NCI-H526 treated with DMSO at 0.1 percent for 48 hours (cell line): ENCODE measurements around the gene UBE2N.
"Not testable (repeated sequence)": the region's sequence is repeated elsewhere in the genome, so short reads cannot be mapped to it uniquely, and the experiment has no call there.

Source experiments
- DNase-seq: peaks from one replicate; lab custom pipeline; 2025; lab: John Stamatoyannopoulos, UW

The UBE2N gene

DNA sequence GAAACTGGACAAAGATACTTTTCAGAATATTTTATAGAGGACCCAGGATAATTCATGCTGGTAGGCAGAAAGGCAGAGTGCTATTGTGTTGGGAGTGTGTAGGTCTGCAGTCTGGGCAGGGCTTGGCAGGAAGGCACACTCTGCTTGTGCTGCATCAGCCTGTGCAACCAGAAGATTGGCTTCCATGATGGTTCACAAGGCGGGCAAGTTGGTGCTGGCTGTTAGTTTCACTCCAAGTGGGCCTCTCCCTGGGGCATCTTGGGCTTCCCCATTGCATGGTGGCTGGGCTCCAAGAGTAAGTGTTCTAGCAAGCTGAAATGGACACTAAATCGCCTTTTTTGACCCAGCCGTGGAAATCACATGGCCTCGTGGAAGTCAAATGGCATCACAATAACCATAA, 1.8 kb upstream of the UBE2N start:
- no peak for DNase-seq

DNA sequence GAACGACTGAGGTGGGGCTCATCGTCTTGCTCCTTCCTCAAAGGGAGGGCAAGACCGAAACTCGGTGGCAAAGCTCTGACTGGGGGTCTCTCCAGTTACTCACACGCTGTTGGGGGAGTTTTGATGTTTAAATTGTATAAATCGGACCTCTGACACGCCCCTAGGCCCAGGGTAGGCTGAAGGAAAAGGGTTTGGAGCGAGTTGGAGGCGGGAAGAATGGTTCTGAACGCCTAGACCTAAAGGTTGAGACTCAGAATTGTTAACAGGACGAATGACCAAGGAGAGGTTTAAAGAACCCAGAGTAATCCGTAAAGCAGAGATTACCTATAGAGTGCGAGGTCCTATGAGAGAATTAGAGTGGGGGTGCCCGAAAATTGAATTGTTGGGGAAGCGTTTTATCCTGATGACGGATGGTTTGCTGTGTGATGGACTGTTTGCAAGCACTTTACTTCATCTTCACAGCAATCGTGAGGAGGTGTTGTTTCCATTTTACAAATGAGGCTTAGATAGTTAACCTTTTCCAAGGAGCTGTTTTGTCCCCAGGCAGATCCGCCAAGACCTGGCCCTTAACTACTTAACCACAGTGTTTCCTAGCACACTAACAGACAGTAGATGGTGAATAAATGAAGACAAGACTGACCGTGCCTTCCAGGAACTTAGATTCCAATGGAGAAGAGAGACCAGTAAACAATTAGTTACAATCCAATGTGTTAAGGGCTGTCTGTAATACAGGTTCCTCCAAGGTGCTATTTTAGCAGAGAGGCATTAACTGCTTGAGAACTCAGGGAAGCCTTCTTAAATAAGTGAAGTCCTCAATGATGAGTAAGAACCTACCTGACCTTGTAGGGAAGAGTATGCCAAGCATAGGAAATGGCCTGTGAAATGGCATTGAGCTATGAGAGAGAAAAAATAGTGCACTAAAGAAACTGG, 929 bp upstream of the UBE2N start:
- DNase-seq: no peak

DNA sequence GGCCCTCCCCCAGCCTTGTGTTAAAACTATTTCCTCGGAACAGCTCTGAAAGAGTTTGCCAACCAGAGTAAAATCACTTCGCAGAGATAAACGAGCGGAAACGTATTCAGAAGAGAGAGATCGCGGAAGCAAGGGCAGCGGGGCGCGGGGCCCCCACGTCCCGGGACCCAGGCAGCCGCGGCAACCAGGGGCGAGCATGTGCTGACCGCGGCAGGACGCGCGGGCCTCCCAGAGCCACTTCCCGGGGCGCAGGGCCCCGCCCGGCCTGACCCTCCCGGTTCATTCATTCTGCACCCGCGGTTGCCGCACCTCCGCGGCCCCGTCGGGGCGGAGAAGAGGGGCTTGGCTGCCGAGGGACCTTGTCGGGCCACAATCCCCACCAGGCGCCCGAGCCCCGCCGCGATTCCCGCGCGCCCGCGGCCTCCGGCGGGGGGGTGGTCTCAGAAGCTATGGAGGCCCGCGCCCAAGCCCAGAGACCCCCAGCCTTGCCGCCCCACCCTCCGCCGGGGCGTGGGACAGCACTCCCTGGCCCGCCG, 598 bp downstream of the UBE2N start:
- DNase-seq: no peak

DNA sequence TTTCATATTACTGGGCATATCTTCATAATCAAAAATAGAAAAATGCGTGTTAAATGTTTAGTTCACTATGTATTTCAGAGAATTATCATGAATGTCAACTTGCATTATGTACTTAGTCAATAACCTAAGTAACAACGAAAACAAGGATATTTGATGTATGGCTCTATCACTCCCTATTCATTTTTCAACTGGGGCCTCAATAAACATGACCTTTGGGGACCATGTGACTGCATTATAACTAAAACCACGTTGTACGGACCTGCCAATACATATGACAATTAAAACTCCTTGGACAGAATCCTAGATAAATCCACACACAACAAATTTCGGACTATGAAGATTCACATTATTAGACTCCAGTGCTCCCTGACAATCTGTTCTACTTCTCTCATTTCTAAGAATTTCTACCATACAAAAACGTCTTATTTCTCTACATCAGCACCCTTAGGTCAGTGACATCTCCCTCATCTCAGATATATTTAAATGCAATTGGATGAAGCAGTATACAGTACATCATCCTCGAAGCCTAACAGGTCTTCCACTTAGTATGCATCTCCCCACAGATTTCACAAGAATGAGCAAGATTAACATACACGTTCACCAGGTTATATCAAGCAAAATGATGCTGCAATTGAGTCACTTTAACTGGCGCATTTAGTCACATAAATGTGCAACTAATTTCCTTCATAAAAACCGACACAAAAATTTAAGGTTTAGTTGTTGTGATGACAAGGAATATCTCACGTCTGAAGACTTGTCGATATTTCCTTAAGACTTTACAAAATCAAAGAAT, 1.5 kb downstream of the UBE2N start:
- DNase-seq: no peak

DNA sequence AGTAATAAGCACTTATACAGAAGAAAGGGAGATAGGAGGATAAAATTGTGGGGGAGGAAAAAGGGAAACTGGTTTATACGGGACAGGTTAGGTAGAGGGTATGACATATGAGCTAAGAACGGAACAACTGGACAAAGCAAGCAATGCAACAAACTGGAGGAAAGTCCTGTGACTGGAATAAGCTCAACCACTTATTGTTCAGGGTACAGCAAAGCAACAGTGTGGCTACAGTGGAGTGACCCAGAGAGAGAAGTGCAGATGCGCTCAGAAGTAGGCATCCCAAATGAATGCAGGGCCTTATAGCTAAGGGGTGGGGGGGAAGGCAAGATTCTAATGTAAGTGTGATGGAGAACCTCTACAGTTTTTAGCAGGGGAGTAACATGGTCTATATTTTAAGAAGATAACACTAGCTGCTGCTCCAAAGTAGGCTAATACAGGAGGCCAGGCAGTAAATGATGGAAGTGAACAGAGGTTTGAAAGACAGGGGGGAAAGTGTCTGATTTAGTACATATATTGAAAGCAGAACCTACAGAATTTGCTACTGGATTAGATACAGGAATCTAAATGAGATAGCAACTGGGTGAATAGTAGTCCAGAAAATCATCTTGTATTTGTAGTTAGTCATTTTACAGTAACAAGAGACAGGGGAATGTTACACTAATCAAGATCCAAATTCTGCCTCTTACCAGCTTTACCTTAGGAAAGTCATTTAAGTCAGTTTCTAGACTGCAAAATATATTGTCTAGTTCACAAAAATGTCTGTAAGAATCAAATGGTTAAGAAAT, 3.3 kb downstream of the UBE2N start:
- DNase-seq: no peak

DNA sequence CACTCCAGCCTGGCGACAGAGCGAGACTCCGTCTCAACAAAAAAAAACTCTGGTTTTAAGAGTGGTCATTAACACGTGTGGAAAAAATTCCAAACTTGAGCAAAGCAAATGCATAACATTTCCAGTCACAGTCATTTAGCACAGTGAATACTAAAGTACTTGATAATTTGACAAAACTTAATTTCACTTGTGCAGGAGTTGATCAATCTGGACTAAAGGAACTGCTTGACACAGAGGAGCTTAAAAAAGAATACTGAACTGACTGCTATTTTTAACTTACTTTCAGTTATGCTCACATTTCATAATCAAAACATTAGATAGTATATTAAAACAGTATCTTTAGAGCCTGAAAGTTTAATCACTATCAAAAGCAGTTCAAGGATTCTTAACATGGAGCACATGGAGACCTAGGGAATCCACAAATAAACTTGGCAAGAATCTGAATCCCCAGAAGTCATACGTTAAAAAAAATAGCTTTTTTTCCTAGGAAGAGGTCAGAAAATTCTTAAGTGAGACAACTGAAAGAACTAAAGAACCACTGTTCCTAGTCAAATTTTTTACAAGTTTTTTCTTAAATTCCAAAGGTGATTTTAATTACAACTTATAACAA, 7.4 kb downstream of the UBE2N start:
- no peak for DNase-seq

DNA sequence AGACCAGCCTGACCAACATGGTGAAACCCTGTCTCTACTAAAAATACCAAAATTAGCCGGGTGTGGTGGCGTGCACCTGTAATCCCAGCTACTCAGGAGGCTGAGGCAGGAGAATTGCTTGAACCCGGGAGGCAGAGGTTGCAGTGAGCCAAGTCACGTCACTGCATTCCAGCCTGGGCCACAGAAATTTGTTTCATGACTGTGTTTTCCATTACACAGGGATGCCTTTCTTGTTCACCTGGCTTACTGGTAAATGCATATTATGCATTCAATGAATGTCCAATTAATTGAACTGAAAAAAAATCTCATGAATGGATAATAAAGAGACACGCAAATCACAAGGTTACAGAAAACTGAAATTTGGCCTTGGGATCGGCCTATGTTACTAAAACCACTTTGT, 9.7 kb downstream of the UBE2N start:
- not testable (repeated sequence) for DNase-seq

DNA sequence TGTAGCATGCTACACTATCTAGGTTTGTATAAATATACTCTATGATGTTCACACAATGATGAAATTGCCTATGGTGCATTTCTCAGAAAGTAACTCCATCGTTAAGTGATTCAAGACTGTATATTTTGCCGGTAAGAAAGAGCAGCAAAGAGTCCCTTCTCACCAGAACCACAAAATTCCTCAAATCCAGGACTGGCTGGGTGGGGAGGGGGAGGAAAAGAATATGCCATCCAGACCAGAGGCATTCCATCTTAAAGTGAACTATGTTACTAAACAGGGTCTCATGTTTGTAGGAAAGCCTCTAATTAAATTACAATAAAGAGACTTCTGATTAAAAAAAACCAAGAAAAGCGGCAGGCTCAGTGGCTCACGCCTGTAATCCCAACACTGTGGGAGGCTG, 11.5 kb downstream of the UBE2N start:
- no peak for DNase-seq

DNA sequence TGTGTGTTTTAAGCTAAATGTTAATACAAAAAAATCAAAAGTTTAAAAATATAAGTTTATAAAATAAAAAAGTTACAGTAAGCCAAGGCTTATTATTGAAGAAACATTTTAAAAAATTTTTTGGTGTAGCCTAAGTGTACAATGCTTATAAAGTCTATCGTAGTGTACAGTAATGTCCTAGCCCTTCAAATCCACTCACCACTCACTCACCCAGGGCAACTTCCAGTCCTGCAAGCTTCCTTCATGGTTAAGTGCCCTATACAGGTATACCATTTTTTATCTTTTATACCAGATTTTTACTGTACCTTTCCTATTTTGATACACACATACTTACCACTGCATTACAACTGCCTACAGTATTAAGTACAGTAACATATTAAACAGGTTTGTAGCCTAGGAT, 11.9 kb downstream of the UBE2N start:
- DNase-seq: no peak

DNA sequence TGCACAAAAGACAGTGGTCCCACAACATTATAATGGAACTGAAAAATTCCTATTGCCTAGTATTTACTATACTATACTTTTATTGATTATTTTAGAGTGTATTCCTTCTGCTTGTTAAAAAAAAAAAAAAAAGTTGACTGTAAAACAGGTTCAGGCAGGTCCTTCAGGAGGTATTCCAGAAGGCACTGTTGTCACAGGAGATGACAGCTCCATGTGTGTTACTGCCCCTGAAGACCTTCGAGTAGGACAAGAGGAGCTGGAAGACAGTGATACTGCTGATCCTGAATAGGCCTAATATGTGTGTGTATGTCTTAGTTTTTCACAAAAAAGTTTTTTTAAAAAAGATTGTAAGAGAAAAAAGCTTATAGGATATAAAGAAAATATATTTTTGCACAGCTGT, 12.3 kb downstream of the UBE2N start:
- DNase-seq: no peak

DNA sequence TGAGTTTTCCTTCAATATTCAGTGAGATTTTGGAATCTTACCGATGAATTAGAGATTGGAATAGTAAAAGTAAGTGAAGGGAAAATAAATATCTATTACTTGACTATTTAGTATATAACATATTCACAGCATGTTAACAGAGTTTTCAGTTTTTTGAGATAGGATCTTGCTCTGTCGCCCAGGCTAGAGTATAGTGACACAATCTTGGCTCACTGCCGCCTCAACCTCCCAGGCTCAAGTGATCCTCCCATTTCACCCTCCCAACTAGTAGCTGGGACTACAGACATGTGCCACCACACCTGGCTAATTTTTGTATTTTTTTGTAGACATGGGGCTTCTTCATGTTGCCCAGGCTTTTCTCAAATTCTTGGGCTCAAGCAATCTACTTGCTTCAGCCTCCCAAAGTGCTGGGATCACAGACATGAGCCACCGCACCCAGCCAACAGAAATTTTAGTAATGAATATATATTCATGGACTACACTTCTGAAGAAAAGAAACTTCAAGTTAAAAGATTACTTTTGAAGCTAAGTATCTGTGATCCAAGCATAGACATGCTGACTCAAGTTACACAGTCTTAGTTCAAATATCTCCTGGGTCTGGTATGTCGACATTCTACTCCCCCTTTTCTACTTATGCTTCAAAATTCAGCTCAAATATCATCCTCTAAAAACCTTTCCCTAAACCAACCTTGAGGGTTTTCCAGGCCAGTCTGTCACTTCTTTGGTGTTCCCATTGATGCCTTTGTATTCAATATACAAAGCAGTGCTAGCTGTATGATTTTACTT, 13.8 kb downstream of the UBE2N start:
- no peak for DNase-seq

DNA sequence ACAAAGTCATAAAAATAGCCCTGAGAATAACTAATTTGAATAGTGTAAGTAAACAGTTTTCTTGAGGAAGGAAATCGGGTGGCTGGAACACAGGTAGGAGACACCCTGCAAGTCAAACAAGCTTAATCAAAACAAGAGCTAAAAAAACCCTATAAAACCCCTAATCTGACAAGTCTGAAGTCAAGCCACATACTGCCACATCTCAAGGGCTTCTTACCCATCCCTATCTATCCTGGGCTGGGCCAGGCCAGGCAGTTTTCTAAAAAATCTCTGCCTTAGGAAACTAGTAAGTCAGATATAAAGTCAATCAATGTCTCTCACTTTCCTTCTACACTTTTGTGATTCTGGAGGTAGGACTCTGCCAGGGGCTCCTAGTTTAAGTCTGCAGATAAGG, 15.3 kb downstream of the UBE2N start:
- no peak for DNase-seq

DNA sequence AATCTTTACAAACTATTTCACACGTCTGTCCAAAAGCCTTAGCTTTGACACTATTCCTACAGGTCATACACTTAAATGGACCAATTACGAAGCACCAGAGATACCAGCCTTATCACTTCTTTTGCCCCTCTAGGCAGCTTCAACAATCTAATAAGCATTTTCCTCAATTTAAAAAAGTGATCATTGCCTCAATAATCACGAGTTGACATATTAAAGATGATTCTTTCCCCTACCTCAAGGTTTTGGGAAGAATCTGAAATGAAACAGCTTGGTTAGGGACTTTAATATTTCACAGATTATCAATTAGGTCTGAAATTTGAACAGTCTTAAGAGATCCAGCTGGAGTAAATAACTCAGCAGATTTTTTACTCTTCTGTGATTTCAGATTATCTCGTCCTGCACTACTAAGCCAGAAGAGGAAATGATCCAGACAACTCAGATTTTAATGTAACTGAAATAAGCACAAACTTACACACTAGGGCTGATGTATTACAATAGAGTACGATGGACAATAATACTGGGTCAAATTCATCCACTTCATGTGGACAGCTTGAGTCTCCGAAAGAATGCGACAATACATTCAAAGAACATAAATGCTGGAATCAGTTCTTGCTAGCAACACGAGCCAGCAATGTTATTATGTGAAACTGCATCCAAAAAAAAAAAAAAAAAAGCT, 15.9 kb downstream of the UBE2N start:
- DNase-seq: no peak

DNA sequence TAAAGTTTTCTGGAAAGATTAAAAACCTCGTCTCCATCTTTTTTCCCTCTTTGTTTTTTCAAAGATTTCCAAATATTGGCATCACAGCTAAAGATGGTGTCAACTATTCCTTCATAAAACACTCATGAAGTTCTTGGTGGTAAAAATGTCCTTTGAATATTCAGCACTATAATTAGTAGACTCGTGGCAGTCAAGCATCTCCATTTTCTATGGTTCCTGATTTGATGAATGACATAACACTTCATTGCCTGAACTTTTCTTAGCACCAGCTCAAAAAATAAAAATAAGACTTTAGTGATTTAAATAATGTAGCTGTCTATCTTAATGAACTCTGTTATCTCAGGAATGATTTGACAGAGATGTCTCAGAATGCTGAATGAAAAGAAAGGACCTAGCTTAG, 19.7 kb downstream of the UBE2N start:
- DNase-seq: no peak

DNA sequence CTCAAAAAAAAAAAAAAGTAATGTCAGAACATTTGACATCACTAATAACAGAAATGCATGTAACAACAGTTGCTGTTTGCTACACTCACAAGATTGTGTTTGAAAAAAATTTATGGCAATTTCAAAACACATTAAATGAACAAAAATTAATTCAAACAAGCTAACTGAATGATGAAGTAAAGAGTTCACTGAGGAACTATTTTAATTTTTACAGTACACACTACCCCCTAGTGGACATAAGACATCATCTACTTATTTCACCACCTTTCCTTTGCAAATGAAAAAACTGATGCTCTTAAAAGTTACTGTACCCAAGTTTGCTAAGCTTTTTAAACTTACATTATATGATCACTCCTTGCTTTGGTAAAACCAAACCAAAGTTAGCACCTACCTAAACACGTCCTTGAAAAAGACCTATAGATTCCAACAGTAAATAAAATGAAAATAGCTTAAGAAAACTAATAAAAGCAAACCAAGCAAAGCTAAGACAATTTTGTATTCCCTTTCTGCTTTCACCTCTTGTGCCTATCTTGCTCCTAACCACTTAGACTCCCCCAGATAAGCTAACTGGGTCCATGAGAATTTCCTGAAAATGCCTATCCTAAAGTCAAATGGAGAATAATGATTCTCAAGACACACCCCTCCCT, 22.2 kb downstream of the UBE2N start:
- peak; percentile 6 for DNase-seq

DNA sequence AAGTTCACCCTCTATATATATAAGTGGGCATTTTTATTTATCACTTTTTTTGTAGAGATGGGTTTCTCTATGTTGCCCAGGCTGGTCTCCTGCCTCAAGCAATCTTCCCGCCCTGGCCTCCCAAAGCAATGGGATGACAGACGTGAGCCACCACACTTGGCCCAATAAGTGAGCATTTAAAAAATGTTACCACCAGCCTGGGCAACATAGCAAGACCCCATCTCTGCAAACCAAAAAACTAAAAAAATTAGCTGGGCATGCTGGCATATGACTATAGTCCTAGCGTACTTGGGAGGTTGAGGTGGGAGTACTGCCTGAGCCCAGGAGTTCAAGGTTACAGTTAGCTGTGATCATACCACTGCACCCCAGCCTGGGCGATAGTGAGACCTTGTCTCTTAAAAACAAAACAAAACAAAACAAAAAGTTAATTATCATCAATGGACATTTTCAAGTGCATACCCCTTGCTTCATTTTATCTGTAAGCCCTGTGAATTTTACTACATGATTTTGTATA, 23.7 kb downstream of the UBE2N start:
- no peak for DNase-seq

DNA sequence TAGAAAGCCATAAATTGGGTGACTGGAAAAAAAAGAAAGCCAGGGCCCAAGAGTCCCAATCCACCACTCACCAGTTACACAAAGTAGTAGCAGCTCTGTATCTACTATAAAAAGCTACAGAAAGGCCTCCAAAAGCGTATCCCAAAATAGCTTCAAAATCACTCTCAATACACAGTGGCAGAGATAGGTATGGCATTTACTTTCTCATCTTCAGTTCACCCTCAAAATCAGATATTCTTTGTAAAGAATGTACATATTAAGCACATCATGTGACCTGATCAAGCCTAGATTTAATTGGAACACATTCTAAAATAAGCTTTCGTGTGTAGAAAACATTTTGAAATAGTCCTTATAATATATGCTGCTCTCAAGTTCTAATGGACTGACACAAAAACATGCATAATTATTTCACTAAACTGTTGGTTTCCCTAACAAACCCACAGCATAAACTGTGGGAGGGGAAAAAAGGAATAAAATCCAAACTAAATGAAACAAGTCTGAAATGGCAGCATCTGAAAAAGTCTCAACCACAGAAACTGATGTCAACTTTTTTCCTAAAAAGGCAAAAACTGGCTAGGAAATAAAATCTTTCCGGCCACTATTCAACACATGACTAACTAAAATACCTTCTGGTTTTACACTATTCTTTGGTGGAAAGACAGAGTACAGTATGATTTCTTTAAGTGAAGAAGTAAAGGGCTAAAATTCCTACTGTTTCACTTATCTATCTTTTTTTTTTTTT, 25.9 kb downstream of the UBE2N start:
- DNase-seq: no peak

DNA sequence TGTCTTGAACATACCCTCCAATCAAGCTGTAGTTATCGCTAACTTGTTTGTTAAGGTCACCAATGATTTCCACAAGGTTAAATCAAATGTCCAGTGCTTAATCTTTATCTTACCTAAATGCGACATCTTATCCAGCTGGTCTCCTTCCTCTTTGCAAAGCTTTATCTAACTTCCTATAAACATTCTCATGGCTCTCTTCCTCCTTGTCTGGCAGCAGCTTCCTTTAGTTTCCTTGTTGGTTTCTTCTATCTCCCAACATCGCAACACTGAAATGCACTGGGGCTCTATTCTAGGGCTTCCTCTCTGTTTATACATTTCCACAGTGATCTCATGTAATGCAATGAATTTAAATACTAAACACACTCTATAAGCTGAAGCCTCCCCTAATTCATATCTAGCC, 28.7 kb downstream of the UBE2N start:
- no peak for DNase-seq

DNA sequence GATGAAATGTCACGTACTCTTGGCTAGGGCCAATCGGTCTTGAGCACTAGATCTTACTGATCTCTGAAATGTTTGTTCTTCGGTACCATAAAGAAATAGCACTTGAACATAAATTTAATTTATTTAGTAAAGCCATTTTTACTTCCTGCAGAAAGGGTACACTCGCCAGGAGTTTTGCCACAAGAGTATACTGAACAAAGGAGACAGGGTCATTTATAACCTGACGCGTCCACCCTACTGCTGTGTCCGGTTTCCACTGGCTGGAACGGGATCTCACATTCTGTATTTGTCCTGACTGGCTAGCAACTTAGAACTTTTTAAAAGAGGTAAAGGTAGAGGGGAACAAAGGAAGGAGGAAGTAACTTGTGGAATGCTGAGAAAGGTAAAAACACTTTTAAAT, 29.4 kb downstream of the UBE2N start:
- not testable (repeated sequence) for DNase-seq
